ENCODE measurements around the gene LIN7B.
"Not testable (repeated sequence)": the region's sequence is repeated elsewhere in the genome, so short reads cannot be mapped to it uniquely, and the experiment has no call there.

Gene LIN7B, protein sequence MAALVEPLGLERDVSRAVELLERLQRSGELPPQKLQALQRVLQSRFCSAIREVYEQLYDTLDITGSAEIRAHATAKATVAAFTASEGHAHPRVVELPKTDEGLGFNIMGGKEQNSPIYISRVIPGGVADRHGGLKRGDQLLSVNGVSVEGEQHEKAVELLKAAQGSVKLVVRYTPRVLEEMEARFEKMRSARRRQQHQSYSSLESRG

GRCh38 chr19:49113762-49114629 is at the start of gene LIN7B:
Gene LIN7B (plus strand): TSS chr19:49114370. CDS start chr19:49114405, 35 bp downstream.
- peak; percentile 97 for DNase-seq (ENCODE audit: low spot score)

DNA sequence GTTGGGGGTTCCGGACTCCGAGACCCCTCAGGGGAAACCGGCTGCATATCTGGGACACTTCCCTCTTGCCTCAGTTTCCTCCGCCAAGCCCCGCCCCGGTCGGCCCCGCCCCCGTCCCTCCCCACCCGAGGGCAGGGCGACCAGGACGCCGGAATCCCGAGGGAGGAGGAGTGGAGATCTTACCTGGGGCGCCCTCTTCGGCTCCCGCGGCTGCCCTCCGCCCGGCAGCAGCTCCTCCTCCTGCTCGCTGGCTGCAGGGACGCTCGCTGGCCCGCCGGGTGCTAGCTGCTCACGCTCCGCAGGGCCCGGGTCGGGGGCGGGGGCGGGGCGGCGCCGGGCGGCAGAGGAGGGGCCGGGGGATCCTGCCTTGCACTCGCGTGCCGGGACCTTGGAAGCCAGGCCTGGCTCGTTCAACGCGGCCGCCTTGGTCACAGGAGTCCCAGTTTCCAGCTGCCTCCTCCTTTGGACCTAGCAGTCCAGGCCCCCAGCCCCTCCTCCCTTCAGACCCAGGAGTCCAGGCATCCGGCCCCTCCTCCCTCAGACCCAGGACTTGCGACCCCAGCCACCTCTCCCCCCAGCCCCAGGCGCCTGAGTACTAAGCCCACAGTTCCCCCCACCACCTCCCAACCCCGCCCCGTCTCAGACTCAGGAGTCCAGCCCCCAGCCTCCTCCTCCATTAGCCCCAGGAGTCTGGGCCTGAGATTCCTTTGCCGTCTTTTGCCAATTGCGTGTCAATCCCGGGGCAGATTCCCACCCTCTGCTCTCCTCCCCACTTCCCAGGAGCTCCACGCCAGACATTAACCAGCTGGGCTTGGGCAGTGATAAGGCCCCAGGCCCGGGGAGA is 49.2 kb upstream of the LIN7B start, which contains the start of gene NTF4:
TSS of gene NTF4 (minus strand) at position 51 of the 844 bp plus-strand sequence. CDS start 2,821 bp downstream, outside the sequence.
- peak; percentile 73 for DNase-seq (ENCODE audit: low spot score)

- DNase-seq (ENCODE audit: low spot score), result peak; percentile 21
These were observed 48.2 kb upstream of the LIN7B start for GRCh38 chr19:49065905-49066512.

- peak; percentile 43 for DNase-seq (ENCODE audit: low spot score)
These were observed 46.6 kb upstream of the LIN7B start for GRCh38 chr19:49067554-49067953.

GRCh38 chr19:49069026-49069425 is 45.1 kb upstream of the LIN7B start:
- no peak for DNase-seq (ENCODE audit: low spot score)

DNA sequence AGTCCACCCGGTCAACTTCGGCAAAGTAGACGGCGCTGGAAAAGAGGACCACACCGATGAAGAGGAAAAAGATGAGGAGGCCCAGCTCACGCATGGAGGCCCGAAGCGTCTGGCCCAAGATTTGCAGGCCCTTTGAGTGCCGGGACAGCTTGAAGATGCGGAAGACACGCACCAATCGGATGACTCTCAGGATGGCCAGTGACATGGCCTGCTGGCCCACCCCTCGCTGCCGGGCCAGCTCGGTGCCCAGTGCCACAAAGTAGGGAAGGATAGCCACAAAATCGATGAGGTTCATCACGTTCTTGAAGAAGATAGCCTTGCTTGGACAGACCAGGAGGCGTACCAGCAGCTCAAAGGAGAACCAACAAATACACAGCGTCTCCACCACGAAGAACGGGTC is 43.8 kb upstream of the LIN7B start:
- DNase-seq (ENCODE audit: low spot score), result no peak

- DNase-seq (ENCODE audit: low spot score), result peak; percentile 72
These were observed 42.2 kb upstream of the LIN7B start for GRCh38 chr19:49071860-49072547.

DNA sequence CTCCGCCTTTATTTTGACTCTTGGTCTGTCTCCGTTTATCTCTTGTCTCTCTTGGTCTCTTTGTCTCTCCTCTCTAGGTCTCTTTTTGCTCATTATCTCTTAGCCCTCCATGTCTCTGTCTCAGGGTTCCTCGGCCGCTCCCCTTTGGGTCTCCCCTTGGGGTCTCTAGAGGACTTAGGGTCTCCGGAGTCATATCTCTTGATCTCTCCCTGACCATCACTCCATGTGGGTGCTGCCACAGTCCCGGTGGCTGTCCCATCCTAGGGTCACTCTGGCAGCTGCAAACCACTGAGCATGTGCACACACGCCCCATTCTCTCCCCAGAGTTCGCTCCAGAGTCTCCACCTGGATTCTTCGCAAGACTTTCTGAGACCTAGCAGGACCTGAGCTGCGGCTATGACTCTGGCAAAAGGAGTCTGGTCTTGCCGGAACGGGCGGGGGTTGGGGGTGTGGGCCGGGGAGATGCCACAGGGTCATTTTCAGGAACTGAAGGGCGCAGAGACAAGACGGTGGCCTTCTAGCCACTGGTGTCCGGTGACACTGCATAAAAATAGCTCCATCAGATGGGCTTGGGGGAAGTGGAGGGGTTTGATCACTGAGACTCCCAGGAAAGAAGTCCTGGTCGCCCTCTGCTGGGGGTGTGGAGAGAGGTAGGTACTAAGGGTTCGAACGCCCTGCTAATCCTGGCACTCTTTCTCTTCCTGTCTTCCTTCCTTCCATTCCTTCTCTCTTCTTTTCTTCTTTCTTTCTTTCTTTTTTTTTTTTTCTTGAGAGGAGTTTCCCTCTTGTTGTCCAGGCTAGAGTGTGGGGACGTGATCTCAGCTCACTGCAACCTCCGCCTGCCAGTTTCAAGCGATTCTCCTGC is 40.4 kb upstream of the LIN7B start:
- peak; percentile 71 for DNase-seq (ENCODE audit: low spot score)

- not testable (repeated sequence) for DNase-seq (ENCODE audit: low spot score)
These were observed 39.3 kb upstream of the LIN7B start for GRCh38 chr19:49074869-49075268.

DNA sequence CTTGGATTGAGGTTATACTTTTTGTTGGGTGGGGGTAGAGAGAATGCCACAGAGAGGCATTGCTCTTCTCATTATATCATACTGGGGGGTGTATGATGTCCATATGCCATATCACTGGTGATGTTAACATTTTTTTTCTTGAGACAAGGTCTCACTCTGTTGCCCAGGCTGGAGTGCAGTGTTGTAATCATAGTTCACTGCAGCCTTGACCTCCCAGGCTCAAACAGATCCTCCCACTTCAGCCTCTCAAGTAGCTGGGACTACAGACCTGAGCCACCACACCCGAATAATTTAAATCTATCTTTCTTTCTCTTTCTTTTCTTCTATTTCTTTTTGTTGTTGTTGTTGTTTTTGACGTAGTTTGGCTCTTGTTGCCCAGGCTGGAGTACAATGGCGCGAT is 33.8 kb upstream of the LIN7B start:
- DNase-seq (ENCODE audit: low spot score), result no peak

GRCh38 chr19:49081273-49081672 is 32.9 kb upstream of the LIN7B start:
- no peak for DNase-seq (ENCODE audit: low spot score)

DNA sequence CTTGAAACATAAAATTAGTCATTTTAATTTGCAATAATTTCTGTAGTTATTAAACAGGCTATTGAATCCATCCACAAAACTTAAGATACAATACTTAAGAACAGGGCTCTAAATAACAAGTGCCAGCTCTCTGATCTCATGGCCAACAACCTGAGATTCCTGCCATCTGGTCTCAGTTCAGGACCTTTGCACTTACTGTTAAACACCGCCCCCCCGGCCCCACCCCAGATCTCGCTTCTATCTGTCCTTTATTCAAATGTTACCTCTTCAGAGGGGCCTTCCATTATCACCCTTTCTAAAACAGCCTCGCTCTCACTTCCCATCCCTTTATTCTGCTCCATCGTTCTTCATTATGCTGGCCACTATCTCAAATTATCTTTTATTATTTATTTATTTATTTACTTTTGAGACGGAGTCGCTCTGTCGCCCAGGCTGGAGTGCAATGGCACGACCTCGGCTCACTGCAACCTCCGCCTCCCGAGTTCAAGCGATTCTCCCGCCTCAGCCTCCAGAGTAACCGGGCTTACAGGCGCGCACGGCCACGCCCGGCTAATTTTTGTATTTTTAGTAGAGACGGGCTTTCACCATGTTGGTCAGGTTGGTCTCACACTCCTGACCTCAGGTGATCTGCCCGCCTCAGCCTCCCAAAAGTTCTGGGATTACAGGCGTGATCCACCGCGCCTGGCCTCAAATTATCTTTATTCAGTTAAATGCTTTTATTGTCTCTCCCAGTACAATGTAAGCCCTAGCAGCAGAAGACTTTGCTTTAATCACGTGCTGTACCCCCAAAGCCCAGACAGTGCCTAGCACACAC is 29.8 kb upstream of the LIN7B start:
- no peak for DNase-seq (ENCODE audit: low spot score)

- DNase-seq (ENCODE audit: low spot score), result peak; percentile 100
These were observed 28.9 kb upstream of the LIN7B start, which contains the start of gene SNRNP70 for GRCh38 chr19:49085020-49085867. Gene SNRNP70 (plus strand): TSS chr19:49085451. CDS start chr19:49086415, 964 bp downstream.

- peak; percentile 34 for DNase-seq (ENCODE audit: low spot score)
These were observed 28.3 kb upstream of the LIN7B start for GRCh38 chr19:49085868-49086232.

DNA sequence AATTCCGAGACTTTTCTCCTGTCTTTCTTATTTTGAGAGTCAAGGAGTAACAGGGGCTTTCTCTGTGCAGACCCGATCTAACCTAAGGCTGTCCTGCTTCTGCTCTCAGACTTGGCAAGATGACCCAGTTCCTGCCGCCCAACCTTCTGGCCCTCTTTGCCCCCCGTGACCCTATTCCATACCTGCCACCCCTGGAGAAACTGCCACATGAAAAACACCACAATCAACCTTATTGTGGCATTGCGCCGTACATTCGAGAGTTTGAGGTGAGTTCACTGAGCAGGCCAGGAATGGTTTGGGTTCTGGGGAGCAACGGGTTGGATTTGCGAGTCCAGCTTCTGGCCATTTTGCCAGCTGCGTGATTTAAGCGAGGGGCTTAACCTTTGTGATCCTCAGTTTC is 27.9 kb upstream of the LIN7B start:
- DNase-seq (ENCODE audit: low spot score), result no peak

DNA sequence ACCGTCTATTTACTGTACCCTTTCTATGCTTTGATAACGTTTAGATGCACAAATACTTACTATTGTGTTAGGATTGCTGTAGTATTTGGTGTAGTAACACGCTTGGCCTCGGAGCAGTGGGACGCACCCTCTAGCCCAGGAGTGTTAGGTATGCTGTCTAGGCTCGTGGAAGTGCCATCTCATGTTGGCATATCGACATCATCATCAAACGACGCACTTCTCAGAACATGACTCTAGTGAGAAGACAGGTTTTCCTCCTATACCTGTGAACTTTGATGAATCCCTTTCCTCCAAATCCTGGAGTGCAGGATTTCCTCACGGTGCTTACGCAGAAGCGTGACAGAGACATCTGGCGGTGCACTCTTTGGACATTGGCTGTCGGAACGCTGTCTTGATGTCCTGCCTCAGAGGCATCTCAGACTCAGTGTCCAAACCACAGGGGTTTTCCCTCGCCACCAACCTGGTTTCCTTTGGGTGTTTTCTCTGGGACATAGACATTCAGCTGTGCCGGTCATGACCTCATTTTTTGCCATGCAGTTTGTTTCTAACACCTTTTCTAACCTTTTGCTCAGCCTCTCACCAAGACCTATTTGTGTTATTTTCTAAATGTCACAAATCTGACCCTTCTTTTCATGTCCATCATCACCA is 22.7 kb upstream of the LIN7B start:
- no peak for DNase-seq (ENCODE audit: low spot score)

DNA sequence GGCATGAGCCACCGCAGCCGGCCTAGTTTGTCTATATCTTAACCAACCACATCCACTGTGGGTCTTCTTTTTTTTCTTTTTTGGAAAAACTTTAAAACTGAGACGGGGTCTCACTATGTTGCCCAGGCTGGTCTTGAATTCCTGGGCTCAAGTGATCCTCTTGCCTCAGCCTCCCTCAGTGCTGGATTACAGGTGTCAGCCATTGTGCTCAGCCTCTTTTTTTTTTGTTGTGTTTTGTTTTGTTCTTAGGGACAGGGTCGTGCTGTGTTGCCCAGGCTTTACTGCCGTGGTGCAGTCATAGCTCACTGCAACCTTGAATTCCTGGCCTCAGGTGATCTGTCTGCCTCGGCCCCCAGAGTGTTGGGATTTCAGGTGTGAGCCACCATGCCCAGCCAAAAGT is 21.5 kb upstream of the LIN7B start:
- no peak for DNase-seq (ENCODE audit: low spot score)
